ENCODE data around the gene RPS15. TPM values are rescaled to one million over a fixed set of nuclear protein-coding genes. Genes with fewer than 3 reads are reported as not detected.

The RPS15 gene
- total and polyA plus RNA-seq, 10 of the 15 experiments (the other 5 are each of a cell fraction or from before 2014, with no cell fraction given): 559 to 3,158 (median 1,413) TPM

GRCh38 chr19:1392407-1392806 is 45.8 kb upstream of the RPS15 start:
- ATAC-seq (no peak), DNase-seq (ENCODE audit: low read depth, low spot score) (no peak), FAIRE-seq (no peak)
- WGBS (ENCODE audit: insufficient coverage, insufficient replicate concordance, low lambda C conversion rate, missing lambda C conversion rate): 90% methylated on average over 15 of the region's 15 CpGs
- in situ Hi-C loops (cut with MboI): no loop called here
- Histone ChIP-seq H3K27ac (ENCODE audit: control insufficient read depth, insufficient read depth) (no peak overlapping the region), H4K20me1 (ENCODE audit: control insufficient read depth, insufficient read depth) (no peaks in the 10 kb centered on the region), H3K9ac (ENCODE audit: control insufficient read depth, insufficient read depth, low read length) (no peak overlapping the region), H3K36me3 (ENCODE audit: control insufficient read depth in 2 of 2, insufficient read depth in 2 of 2, low read length in 1 of 2) (peaks cover 10% of the 10 kb centered on the region in 2 experiments), H3K4me1 (ENCODE audit: control insufficient read depth, insufficient read depth, low read length) (no peaks in the 10 kb centered on the region), H3K4me2 (ENCODE audit: control insufficient read depth, insufficient read depth) (no peak overlapping the region), H2AFZ (ENCODE audit: control insufficient read depth, low read depth, low read length) (no peak overlapping the region), H3K9me3 (replicated peaks; ENCODE audit: control insufficient read depth, insufficient read depth, low read length) (no peaks in the 10 kb centered on the region), H3K4me3 (no peak overlapping the region), H3K79me2 (ENCODE audit: control insufficient read depth, insufficient read depth, low read length) (no peaks in the 10 kb centered on the region), H3K27me3 (replicated peaks in 1 of 2; ENCODE audit: control insufficient read depth in 2 of 2, insufficient read depth in 2 of 2, low read length in 1 of 2) (no peaks in the 10 kb centered on the region)
- ChIA-PET POLR2A (no interaction called here), CTCF (no interaction called here), RAD21 (ENCODE audit: unreplicated experiment) (no interaction called here), SMC1A (ENCODE audit: uncharacterized antibody, unreplicated experiment) (no interaction called here)
- BruUV-seq (replicated peaks): no TSS peak
- TF ChIP-seq SMARCA5 (IDR thresholded peaks at IDR 0.05) (no peak), NFYB (IDR thresholded peaks at IDR 0.05; ENCODE audit: insufficient read depth, low read depth, low read length) (no peak), SIN3A (IDR thresholded peaks at IDR 0.05; ENCODE audit: low read depth, low read length) (no peak), CHD4 (IDR thresholded peaks at IDR 0.05) (no peak), ZBTB4 (CRISPR knock-in tag; IDR thresholded peaks at IDR 0.05) (no peak), RFX5 (IDR thresholded peaks at IDR 0.05; ENCODE audit: low read depth, low read length) (no peak), EP300 (IDR thresholded peaks at IDR 0.05; ENCODE audit: borderline replicate concordance in 1 of 2, control insufficient read depth in 1 of 2, low read depth in 2 of 2, low read length in 2 of 2) (no peak), SMAD1 (IDR thresholded peaks at IDR 0.05; ENCODE audit: low read depth, partially characterized antibody) (no peak), RAD21 (IDR thresholded peaks at IDR 0.05; ENCODE audit: insufficient read depth, low read depth, low read length) (no peak), YY1 (IDR thresholded peaks at IDR 0.05; ENCODE audit: low read depth, low read length) (no peak), RCOR1 (conservative IDR thresholded peaks at IDR 0.05; ENCODE audit: low read depth, low read length) (no peak), EZH2 (IDR thresholded peaks at IDR 0.05; ENCODE audit: borderline replicate concordance, control insufficient read depth, low read depth, low read length) (no peak), BMI1 (IDR thresholded peaks at IDR 0.05; ENCODE audit: borderline replicate concordance) (no peak), STAT1 (conservative IDR thresholded peaks at IDR 0.05) (no peak), MYB (IDR thresholded peaks at IDR 0.05; ENCODE audit: borderline replicate concordance, low read depth, low read length) (no peak), ASH2L (IDR thresholded peaks at IDR 0.05; ENCODE audit: borderline replicate concordance, low read depth) (no peak), ATF2 (IDR thresholded peaks at IDR 0.05; ENCODE audit: low read length) (no peak), ZNF274 (IDR thresholded peaks at IDR 0.05; ENCODE audit: insufficient read depth, insufficient read length) (no peak)
- intact Hi-C loops (cut with micrococcal nuclease; ENCODE audit: unreplicated experiment): no loop called here
